PC-9 (cell line): ENCODE results near the gene TRMT2A. TPM values are rescaled to one million over a fixed set of nuclear protein-coding genes. Genes with fewer than 3 reads are reported as not detected.

Experiments
- BruUV-seq: library from RNA; stranded (reverse); fragments of 400-500 nt; replicated peaks from 2 replicates; lab custom pipeline; 2021; lab: Mats Ljungman, UMichigan
- CTCF ChIA-PET: fragments of 300-600 bp; sonication (Branson Sonifier 250); formaldehyde crosslinking; loops from one replicate; lab custom pipeline; 2022; ENCODE audit warnings: antibody characterized with exemption; lab: Charles Lee
- POLR2A ChIA-PET: fragments of 300-600 bp; sonication (Branson Sonifier 250); formaldehyde crosslinking; loops from one replicate; lab custom pipeline; 2022; ENCODE audit warnings: antibody characterized with exemption; ENCODE audit not compliant: unreplicated experiment; lab: Charles Lee
- DNase-seq, 2 experiments: peaks; one replicate each; pipeline versions ENCODE4 v3.0.0 to v3.0.0-alpha.2; 2015 to 2022; ENCODE audit warnings: mixed read lengths in 1 of 2
- H2AFZ ChIP-seq: fragments of 200-600 bp; sonication (generic); 2 replicates; pipeline ENCODE4 v1.8.1; 2017; ENCODE audit warnings: antibody characterized with exemption
- H3F3A ChIP-seq: fragments of 200-600 bp; sonication (generic); 2 replicates; pipeline ENCODE4 v1.8.1; 2017; ENCODE audit warnings: antibody characterized with exemption, mild to moderate bottlenecking, low read depth; ENCODE audit not compliant: insufficient read depth
- H3K27ac ChIP-seq: fragments of 200-600 bp; sonication (generic); 2 replicates; pipeline ENCODE4 v1.6.1; 2016; ENCODE audit warnings: mixed run types
- H3K27me3 ChIP-seq: fragments of 200-600 bp; sonication (generic); 2 replicates; pipeline ENCODE4 v1.6.1; 2016; ENCODE audit warnings: low read depth, mixed run types; ENCODE audit not compliant: insufficient read depth
- H3K36me3 ChIP-seq: fragments of 200-600 bp; sonication (generic); 2 replicates; pipeline ENCODE4 v1.6.1; 2016; ENCODE audit warnings: low read depth, mixed run types
- H3K4me1 ChIP-seq: fragments of 200-600 bp; sonication (generic); replicated peaks from 2 replicates; pipeline ENCODE4 v1.6.1; 2016; ENCODE audit warnings: mixed run types; ENCODE audit not compliant: insufficient read depth
- H3K4me2 ChIP-seq: fragments of 200-600 bp; sonication (generic); 2 replicates; pipeline ENCODE4 v1.6.1; 2017; ENCODE audit warnings: mixed run types
- H3K4me3 ChIP-seq: fragments of 200-600 bp; sonication (generic); 2 replicates; pipeline ENCODE4 v1.6.1; 2016; ENCODE audit warnings: mixed run types
- H3K79me2 ChIP-seq: fragments of 200-600 bp; sonication (generic); 2 replicates; pipeline ENCODE4 v1.6.1; 2017; ENCODE audit warnings: low read depth, mixed run types
- H3K9me2 ChIP-seq: fragments of 200-600 bp; sonication (generic); 2 replicates; pipeline ENCODE4 v1.8.1; 2017; ENCODE audit warnings: mild to moderate bottlenecking; ENCODE audit not compliant: insufficient read depth
- H3K9me3 ChIP-seq: fragments of 200-600 bp; sonication (generic); 2 replicates; pipeline ENCODE4 v1.8.1; 2016; ENCODE audit warnings: low read depth; ENCODE audit not compliant: insufficient read depth
- H4K20me1 ChIP-seq: fragments of 200-600 bp; sonication (generic); 2 replicates; pipeline ENCODE4 v1.8.1; 2017; ENCODE audit not compliant: insufficient read depth
- EZH2 ChIP-seq: fragments of 200-600 bp; sonication (generic); IDR thresholded peaks from 2 replicates; pipeline ENCODE4 v1.8.0; 2017; ENCODE audit warnings: antibody characterized with exemption, low read depth
- intact Hi-C: fragments of 100-400 bp; cut with micrococcal nuclease; formaldehyde crosslinking; loops from one replicate; pipeline ENCODE4 v1.10.0; 2022; ENCODE audit not compliant: unreplicated experiment
- total RNA-seq: library from RNA; stranded (reverse); gene quantifications from 2 replicates; pipeline ENCODE4 v1.2.3, GENCODE V29; 2021
- TF ChIP-seq, protein P1 (sequence below): fragments of 200-600 bp; sonication (generic); conservative IDR thresholded peaks from 2 replicates; pipeline ENCODE4 v1.6.1; 2017; ENCODE audit warnings: mixed run types, antibody characterized with exemption, mild to moderate bottlenecking, moderate library complexity

The TRMT2A gene
- total RNA-seq, 1 experiment from 2014 or later, result 31.5 TPM

DNA sequence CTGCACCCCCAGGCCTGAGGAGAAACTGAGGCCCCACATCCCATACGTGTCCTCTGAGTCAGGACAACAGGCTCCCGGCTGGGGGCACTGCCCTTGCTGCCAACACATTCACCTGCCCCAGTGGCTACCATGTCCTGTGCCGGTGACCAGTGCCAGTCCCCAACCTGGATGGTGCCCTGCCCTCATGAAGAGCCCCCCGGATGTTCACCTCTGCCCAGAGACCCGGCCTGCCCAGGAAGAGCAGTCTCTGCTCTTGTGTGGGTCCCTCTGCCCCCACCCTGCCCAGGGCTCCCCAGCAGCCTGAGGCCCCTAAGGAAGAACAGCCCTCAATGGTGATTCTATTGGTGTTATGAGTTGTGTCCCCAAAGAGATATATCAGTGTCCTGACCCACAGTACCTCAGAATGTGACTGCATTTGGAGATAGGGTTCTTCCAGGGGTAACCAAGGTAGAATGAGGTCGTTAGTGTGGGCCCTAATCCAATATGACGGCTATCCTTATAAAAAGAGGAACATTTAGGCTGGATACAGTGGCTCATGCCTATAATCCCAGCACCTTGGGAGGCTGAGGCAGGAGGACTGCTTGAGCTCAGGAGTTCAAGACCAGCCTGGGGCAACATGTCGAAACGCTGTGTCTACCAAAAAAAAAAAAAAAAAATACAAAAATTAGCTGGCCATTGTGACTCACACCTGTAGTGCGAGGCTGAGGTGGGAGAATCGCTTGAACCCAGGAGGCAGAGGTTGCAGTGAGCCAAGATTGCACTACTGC lies 50.2 kb downstream of the TRMT2A start:
- intact Hi-C loops, result no loop called here
- H3K27ac ChIP-seq, result no peak overlapping the region
- H4K20me1 ChIP-seq, result no peaks in the 10 kb centered on the region
- H3K27me3 ChIP-seq, result no peaks in the 10 kb centered on the region
- H3K4me1 ChIP-seq, result no peaks in the 10 kb centered on the region
- no peaks in the 10 kb centered on the region for H3K9me3 ChIP-seq
- no peaks in the 10 kb centered on the region for H3K79me2 ChIP-seq
- TF ChIP-seq, protein P1, sequence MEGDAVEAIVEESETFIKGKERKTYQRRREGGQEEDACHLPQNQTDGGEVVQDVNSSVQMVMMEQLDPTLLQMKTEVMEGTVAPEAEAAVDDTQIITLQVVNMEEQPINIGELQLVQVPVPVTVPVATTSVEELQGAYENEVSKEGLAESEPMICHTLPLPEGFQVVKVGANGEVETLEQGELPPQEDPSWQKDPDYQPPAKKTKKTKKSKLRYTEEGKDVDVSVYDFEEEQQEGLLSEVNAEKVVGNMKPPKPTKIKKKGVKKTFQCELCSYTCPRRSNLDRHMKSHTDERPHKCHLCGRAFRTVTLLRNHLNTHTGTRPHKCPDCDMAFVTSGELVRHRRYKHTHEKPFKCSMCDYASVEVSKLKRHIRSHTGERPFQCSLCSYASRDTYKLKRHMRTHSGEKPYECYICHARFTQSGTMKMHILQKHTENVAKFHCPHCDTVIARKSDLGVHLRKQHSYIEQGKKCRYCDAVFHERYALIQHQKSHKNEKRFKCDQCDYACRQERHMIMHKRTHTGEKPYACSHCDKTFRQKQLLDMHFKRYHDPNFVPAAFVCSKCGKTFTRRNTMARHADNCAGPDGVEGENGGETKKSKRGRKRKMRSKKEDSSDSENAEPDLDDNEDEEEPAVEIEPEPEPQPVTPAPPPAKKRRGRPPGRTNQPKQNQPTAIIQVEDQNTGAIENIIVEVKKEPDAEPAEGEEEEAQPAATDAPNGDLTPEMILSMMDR, result no peak
- TF ChIP-seq EZH2, result no peak
- H3K36me3 ChIP-seq, result no peaks in the 10 kb centered on the region
- CTCF ChIA-PET, result no interaction called here
- no TSS peak for BruUV-seq
- H3F3A ChIP-seq, result no peaks in the 10 kb centered on the region
- H3K4me3 ChIP-seq, result no peak overlapping the region
- no peak overlapping the region for H2AFZ ChIP-seq
- no peak overlapping the region for H3K4me2 ChIP-seq
- no peak for DNase-seq
- no peaks in the 10 kb centered on the region for H3K9me2 ChIP-seq
- POLR2A ChIA-PET, result no interaction called here

DNA sequence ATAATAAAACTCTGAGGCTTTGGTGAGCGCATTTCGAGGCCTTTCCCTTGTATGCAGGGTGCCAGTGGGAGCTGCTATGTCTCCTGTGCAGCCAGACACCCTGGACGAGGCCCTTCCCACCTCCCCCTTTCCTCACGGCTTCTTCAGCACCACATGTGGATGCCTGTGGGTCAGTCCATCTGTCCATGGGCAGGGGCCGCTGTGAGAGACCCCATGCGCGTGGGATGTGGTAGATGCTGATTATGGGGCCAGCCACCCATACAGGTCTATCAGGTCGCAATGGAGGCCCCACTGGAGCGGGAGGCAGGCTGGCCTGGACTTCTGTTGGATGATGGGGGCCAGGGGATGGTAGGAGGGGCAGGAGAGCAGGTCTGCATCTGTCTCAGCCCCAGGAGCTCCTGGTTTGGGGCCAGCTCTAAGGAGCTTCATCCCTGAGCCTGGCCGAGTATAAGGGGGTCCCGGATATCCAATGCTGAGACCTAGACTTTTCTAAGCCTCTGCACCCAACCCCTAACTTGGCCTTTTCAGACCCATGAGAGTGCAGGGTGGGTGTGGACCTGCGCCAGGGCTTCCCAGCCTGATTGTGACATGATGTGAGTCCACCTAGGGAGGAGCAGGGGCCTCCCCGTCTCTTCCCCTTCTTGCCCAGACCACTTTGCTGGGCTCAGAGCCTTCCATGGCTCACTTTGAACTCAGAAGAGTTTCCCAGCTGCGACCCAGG lies 51.0 kb downstream of the TRMT2A start:
- no peak for DNase-seq
- no peaks in the 10 kb centered on the region for H4K20me1 ChIP-seq
- H3K9me3 ChIP-seq, result no peaks in the 10 kb centered on the region
- H3K4me3 ChIP-seq, result no peak overlapping the region
- intact Hi-C loops, result no loop called here
- H2AFZ ChIP-seq, result no peak overlapping the region
- no peaks in the 10 kb centered on the region for H3K36me3 ChIP-seq
- H3K4me2 ChIP-seq, result no peak overlapping the region
- ChIA-PET CTCF (no interaction called here), POLR2A (no interaction called here)
- BruUV-seq, result no TSS peak
- no peaks in the 10 kb centered on the region for H3K27me3 ChIP-seq
- no peaks in the 10 kb centered on the region for H3K4me1 ChIP-seq
- TF ChIP-seq EZH2, result no peak
- TF ChIP-seq, protein P1, result no peak
- no peak overlapping the region for H3K27ac ChIP-seq
- no peaks in the 10 kb centered on the region for H3K79me2 ChIP-seq
- no peaks in the 10 kb centered on the region for H3F3A ChIP-seq
- H3K9me2 ChIP-seq, result no peaks in the 10 kb centered on the region

DNA sequence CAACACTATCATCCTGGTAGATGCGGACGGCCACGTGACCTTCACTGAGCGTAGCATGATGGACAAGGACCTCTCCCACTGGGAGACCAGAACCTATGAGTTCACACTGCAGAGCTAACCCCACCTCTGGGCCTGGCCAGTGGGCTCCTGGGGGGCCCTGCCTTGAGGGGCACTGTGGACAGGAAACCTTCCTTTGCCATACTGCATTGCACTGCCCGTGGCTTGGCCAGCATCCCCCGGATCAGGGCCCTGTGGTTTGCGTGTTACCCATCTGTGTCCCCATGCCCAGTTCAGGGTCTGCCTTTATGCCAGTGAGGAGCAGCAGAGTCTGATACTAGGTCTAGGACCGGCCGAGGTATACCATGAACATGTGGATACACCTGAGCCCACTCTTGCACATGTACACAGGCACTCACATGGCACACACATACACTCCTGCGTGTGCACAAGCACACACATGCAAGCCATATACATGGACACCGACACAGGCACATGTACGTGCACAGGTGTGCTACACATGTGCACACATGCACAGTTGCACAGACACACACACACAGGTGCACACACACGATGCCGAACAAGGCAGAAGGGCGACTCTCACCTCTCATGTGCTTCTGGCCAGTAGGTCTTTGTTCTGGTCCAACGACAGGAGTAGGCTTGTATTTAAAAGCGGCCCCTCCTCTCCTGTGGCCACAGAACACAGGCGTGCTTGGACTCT lies 52.3 kb downstream of the TRMT2A start:
- H3K27me3 ChIP-seq, result no peaks in the 10 kb centered on the region
- H4K20me1 ChIP-seq, result no peaks in the 10 kb centered on the region
- no peaks in the 10 kb centered on the region for H3K79me2 ChIP-seq
- intact Hi-C loops, result no loop called here
- no peaks in the 10 kb centered on the region for H3F3A ChIP-seq
- no peaks in the 10 kb centered on the region for H3K9me2 ChIP-seq
- TF ChIP-seq EZH2, result no peak
- TF ChIP-seq, protein P1, result no peak
- H3K36me3 ChIP-seq, result no peaks in the 10 kb centered on the region
- no peaks in the 10 kb centered on the region for H3K4me1 ChIP-seq
- ChIA-PET POLR2A (no interaction called here), CTCF (no interaction called here)
- H3K9me3 ChIP-seq, result no peaks in the 10 kb centered on the region
- no peak overlapping the region for H3K4me2 ChIP-seq
- no peak overlapping the region for H3K27ac ChIP-seq
- H3K4me3 ChIP-seq, result no peak overlapping the region
- DNase-seq, result no peak
- no TSS peak for BruUV-seq
- H2AFZ ChIP-seq, result no peak overlapping the region
